AG04450 (cell line): Measurements from ENCODE around the gene SLC22A17. TPM values are rescaled to one million over a fixed set of nuclear protein-coding genes. Genes with fewer than 3 reads are reported as not detected.

Experiments
- CTCF ChIA-PET: fragments of 300-600, 350-600 bp; formaldehyde crosslinking; extraction: SDS; loops from one replicate; lab custom pipeline; 2022; ENCODE audit warnings: antibody characterized with exemption, inconsistent platforms; lab: Charles Lee
- POLR2A ChIA-PET: fragments of 350-600 bp; formaldehyde crosslinking; extraction: SDS; loops from one replicate; lab custom pipeline; 2021; ENCODE audit warnings: antibody characterized with exemption, inconsistent platforms; lab: Yijun Ruan, JAX
- DNase-seq: peaks from one replicate; pipeline ENCODE4 v3.0.0-alpha.2; 2011; ENCODE audit warnings: low read depth, low spot score
- H3K27ac ChIP-seq: one replicate; pipeline ENCODE4 v1.5.1; 2012; ENCODE audit warnings: low read depth, low read length, control low read depth
- H3K27me3 ChIP-seq: one replicate; pipeline ENCODE4 v1.6.0; 2012; ENCODE audit warnings: low read length; ENCODE audit not compliant: control insufficient read depth, insufficient read depth
- H3K4me3 ChIP-seq: 2 replicates; pipeline ENCODE4 v1.5.1; 2011; ENCODE audit warnings: mild to moderate bottlenecking, low read depth, low read length, control low read depth
- H3K9me3 ChIP-seq: 2 replicates; pipeline ENCODE4 v1.5.1; 2012; ENCODE audit warnings: low read length; ENCODE audit not compliant: control insufficient read depth, insufficient read depth
- polyA plus RNA-seq: library from polyadenylated mRNA; depleted of rRNA; stranded (reverse); fragments of >200 nt; gene quantifications from 2 replicates; pipeline ENCODE4 v1.2.3, GENCODE V29; 2011
- TF ChIP-seq, protein P1 (sequence below): IDR thresholded peaks from 2 replicates; pipeline ENCODE4 v1.5.1; 2011; ENCODE audit warnings: low read depth, low read length, control low read depth, inconsistent platforms

SLC22A17 gene
- polyA plus RNA-seq, 1 experiment: 17.4 TPM

DNA sequence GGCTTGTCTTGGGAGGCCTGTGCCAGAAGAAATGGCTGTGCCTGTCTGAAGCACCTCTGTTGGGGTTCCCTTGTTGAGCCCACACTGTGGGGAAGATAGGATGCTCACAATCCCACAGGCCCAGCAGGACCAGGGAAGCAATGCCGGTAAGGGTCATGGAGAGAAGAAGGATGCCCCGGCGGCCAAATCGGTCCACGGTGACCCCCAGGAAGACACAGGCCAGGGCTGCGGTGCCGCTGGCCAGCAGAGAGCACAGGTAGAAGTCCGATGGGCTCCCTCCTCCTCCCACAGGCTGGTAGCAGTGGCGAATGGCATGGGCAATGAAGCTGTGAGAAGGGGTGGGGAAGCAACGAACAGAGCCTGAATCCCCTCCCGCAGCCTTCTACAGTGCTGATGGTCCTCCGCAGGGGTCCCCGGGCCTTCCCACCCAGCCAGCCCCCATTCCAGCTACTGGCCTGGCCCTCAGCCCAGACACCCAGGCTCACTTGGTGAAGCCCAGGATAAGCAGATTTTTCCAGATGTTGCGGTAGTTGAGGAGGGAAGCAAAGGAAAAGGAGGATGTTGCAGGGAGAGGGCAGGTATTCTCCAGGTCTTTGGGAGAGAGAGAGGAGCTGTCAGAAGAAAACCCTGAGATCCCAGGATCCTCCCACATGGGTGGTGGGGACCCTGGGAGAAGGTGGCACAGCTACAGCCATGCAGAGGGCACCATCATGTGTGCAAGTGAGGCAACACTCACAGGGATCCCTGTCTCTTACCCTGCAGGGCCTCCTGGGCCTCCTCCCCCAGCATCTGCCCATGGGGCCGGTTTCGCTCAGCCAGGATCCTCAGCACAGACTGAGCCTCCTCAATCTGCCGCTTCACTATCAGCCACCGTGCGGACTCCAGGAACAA, 5.0 kb downstream of the SLC22A17 start:
- TF ChIP-seq, protein P1, sequence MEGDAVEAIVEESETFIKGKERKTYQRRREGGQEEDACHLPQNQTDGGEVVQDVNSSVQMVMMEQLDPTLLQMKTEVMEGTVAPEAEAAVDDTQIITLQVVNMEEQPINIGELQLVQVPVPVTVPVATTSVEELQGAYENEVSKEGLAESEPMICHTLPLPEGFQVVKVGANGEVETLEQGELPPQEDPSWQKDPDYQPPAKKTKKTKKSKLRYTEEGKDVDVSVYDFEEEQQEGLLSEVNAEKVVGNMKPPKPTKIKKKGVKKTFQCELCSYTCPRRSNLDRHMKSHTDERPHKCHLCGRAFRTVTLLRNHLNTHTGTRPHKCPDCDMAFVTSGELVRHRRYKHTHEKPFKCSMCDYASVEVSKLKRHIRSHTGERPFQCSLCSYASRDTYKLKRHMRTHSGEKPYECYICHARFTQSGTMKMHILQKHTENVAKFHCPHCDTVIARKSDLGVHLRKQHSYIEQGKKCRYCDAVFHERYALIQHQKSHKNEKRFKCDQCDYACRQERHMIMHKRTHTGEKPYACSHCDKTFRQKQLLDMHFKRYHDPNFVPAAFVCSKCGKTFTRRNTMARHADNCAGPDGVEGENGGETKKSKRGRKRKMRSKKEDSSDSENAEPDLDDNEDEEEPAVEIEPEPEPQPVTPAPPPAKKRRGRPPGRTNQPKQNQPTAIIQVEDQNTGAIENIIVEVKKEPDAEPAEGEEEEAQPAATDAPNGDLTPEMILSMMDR: no peak
- Histone ChIP-seq H3K27me3 (peaks cover 3% of the 10 kb centered on the region), H3K4me3 (no peak overlapping the region), H3K9me3 (no peaks in the 10 kb centered on the region), H3K27ac (no peak overlapping the region)
- no peak for DNase-seq
- ChIA-PET POLR2A (no interaction called here), CTCF (interaction anchor here (0.9 kb wide), 1 partner anchor 33 kb away, joined by 4 read pairs; no protein-coding TSS in a partner anchor)

DNA sequence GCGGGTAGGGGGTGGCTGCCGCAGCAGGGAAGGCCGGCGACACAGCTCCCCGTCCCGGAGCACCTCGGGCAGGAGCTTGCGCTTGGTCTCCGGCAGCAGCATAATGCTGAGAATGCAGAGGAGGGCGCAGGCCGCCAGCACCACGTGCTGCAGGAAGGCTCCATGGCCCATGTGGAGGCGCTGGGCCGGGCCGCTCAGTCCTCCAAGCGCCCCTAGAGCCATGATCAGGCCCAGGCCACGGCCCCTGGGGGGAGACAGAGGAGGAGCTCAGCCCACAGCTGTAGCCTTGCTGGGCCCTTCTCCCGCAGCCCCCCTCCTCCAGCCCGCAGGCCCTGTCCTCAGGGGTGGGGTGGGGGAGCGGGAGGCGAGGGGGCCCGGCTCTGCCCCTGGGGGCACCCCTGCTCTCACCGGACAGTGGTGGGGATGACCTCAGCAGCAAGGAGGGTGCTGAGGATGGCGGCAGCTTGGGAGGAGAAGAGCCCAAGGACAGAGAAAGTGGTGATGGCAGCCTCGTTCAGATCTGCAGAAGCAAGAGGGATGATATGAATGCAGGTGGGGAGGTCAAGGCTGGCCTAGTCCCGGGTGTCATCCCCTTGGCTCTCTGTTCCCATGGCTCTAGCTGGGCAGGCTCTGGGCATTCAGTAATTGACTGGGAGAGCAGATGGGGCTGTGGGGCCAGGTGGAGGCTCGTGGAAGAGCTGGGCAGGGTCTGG, 5.8 kb downstream of the SLC22A17 start:
- Histone ChIP-seq H3K9me3 (no peaks in the 10 kb centered on the region), H3K27me3 (peaks cover 3% of the 10 kb centered on the region), H3K4me3 (no peak overlapping the region), H3K27ac (no peak overlapping the region)
- TF ChIP-seq, protein P1: no peak
- DNase-seq: no peak
- POLR2A ChIA-PET: no interaction called here
- CTCF ChIA-PET: interaction anchor here (0.9 to 1.7 kb wide), 2 partner anchors 33 kb away, joined by 4 to 11 read pairs; no protein-coding TSS in a partner anchor

DNA sequence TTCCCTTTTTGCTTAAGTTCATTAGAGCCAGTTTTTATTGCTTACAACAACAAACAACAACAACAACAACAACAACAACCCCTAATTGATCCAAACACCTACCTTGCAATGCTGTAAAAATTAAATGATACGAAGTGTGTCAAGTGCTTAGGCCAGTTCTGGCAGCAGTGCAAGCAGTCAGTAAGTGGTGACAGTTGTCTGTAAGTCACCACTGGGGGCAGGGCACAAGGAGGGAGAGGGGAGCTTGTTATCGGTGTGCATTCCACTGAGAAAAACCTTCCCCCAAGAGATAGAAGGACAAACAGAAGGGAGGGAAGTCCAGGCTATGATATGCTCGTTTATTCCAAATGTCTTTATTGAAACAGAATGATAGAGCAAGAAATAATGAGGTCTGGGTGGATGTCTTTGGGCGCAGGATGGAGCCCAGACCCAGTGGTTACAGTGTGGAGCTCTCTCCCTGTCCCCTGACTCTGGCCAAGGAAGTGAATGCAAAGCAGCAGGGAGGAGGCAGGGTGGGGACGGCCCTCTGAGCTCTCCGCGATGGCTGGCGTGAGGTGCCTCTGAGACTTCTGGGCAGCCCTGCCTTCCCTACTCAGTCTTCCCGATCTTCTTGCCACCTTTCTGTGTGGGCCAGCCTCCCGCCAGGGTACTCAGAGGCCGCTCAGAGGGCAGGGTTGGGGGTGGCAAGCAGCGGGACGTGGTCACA, 6.5 kb downstream of the SLC22A17 start:
- no peak for DNase-seq
- Histone ChIP-seq H3K9me3 (no peaks in the 10 kb centered on the region), H3K4me3 (no peak overlapping the region), H3K27me3 (peaks cover 3% of the 10 kb centered on the region), H3K27ac (no peak overlapping the region)
- ChIA-PET CTCF (interaction anchor here (1.1 to 1.7 kb wide), 2 partner anchors 19 to 34 kb away, joined by 4 to 11 read pairs; no protein-coding TSS in a partner anchor), POLR2A (no interaction called here)
- TF ChIP-seq, protein P1: no peak

- POLR2A ChIA-PET: no interaction called here
- Histone ChIP-seq H3K27me3 (peaks cover 3% of the 10 kb centered on the region), H3K9me3 (no peaks in the 10 kb centered on the region), H3K4me3 (no peak overlapping the region), H3K27ac (no peak overlapping the region)
- no peak for DNase-seq
- TF ChIP-seq, protein P1: no peak
- CTCF ChIA-PET: no interaction called here
Measured at GRCh38 chr14:23344481-23344880, 8.2 kb downstream of the SLC22A17 start.
